NT2/D1 (cell line): ENCODE measurements around the gene DNAH8.
A peak's percentile ranks its signal among the peaks of the same experiment; 100 is the strongest.

ENCODE experiments used
- DNase-seq: peaks from one replicate; pipeline ENCODE4 v3.0.0-alpha.2; 2011; ENCODE audit warnings: low read depth, low spot score
- H3K27me3 ChIP-seq: 2 replicates; pipeline ENCODE4 v1.6.0; 2011; ENCODE audit warnings: mild to moderate bottlenecking; ENCODE audit not compliant: insufficient read length, insufficient read depth
- H3K36me3 ChIP-seq: 2 replicates; pipeline ENCODE4 v1.6.1; 2011; ENCODE audit warnings: mild to moderate bottlenecking, low read length, mixed read lengths; ENCODE audit not compliant: insufficient read depth, insufficient read length
- H3K4me1 ChIP-seq: 2 replicates; pipeline ENCODE4 v1.5.1; 2011; ENCODE audit not compliant: insufficient read depth, insufficient read length
- H3K4me3 ChIP-seq: 2 replicates; pipeline ENCODE4 v1.5.1; 2011; ENCODE audit warnings: low read depth; ENCODE audit not compliant: insufficient read length
- H3K9ac ChIP-seq: 2 replicates; pipeline ENCODE4 v1.6.0; 2011; ENCODE audit warnings: low read depth; ENCODE audit not compliant: insufficient read length
- H3K9me3 ChIP-seq: 2 replicates; pipeline ENCODE4 v1.5.1; 2011; ENCODE audit warnings: mild to moderate bottlenecking, low read length; ENCODE audit not compliant: insufficient read depth
- SUZ12 ChIP-seq: IDR thresholded peaks from 2 replicates; pipeline ENCODE4 v1.6.1; 2011; ENCODE audit not compliant: insufficient read length, insufficient read depth; ENCODE audit errors: extremely low read depth
- YY1 ChIP-seq: IDR thresholded peaks from 2 replicates; pipeline ENCODE4 v1.6.1; 2011; ENCODE audit not compliant: insufficient read length, insufficient read depth
- ZNF274 ChIP-seq: IDR thresholded peaks from 2 replicates; pipeline ENCODE4 v1.6.1; 2011; ENCODE audit warnings: mild to moderate bottlenecking, low read depth, low read length

DNAH8 gene

DNA sequence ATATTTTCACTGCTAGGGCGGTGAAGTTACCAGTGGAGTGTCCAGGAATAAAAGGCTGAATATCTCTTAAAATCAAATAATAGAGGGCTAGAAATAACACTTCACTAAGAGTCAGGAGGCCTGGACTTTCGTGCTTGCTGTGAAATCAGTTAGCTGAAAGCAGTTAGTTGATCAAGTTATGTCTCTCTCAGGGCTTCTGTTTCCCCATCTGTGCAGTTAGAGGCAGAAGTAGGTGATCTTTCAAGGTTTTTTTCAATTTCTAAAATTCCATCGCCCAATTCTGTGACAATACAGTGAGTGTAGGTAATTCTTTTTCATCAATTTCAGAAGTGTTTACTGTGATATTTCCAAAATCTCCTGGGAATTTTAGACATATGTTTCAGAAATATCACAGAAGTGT, 260.9 kb downstream of the DNAH8 start:
- Histone ChIP-seq H3K36me3 (no peaks in the 10 kb centered on the region), H3K9me3 (no peaks in the 10 kb centered on the region), H3K4me1 (no peaks in the 10 kb centered on the region), H3K27me3 (no peaks in the 10 kb centered on the region), H3K9ac (no peak overlapping the region), H3K4me3 (no peak overlapping the region)
- no peak for DNase-seq
- TF ChIP-seq ZNF274, result no peak

- Histone ChIP-seq H3K36me3 (no peaks in the 10 kb centered on the region), H3K4me1 (no peaks in the 10 kb centered on the region), H3K27me3 (no peaks in the 10 kb centered on the region), H3K9me3 (no peaks in the 10 kb centered on the region), H3K4me3 (no peak overlapping the region), H3K9ac (no peak overlapping the region)
- TF ChIP-seq YY1, result no peak
- no peak for TF ChIP-seq SUZ12
- no peak for TF ChIP-seq ZNF274
- DNase-seq, result no peak
Measured at GRCh38 chr6:38976801-38977500, 261.8 kb downstream of the DNAH8 start.

- Histone ChIP-seq H3K9ac (no peak overlapping the region), H3K27me3 (no peaks in the 10 kb centered on the region), H3K9me3 (no peaks in the 10 kb centered on the region), H3K4me3 (no peak overlapping the region), H3K4me1 (no peaks in the 10 kb centered on the region), H3K36me3 (no peaks in the 10 kb centered on the region)
- TF ChIP-seq SUZ12 (no peak), ZNF274 (no peak), YY1 (no peak)
- no peak for DNase-seq
Measured at GRCh38 chr6:38978139-38978704, 263.1 kb downstream of the DNAH8 start.

DNA sequence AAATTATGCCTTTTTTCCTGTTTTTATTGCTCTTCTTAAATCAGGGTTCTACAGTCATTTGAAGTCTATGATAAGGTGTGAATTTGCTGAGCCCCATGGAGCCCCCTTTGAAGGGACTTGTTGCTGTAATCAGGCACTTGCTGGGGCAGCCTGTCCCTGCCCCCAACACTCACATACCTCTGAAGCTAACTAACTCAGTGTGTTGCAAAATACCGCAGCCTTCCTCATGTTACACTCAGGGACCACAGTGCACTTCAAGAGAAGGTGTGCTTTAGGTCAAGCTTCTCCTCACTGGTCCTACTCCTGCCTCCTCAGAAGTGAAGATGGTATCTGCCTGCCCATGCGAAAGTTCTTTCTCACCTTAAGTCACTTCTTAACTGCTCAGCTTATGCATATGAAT, 267.4 kb downstream of the DNAH8 start:
- TF ChIP-seq SUZ12 (no peak), YY1 (no peak), ZNF274 (no peak)
- H3K9ac ChIP-seq, result no peak overlapping the region
- H3K4me3 ChIP-seq, result no peak overlapping the region
- no peaks in the 10 kb centered on the region for H3K36me3 ChIP-seq
- no peaks in the 10 kb centered on the region for H3K27me3 ChIP-seq
- DNase-seq, result peak; percentile 18
- H3K4me1 ChIP-seq, result no peaks in the 10 kb centered on the region
- no peaks in the 10 kb centered on the region for H3K9me3 ChIP-seq

- Histone ChIP-seq H3K9ac (no peak overlapping the region), H3K36me3 (no peaks in the 10 kb centered on the region), H3K4me1 (no peaks in the 10 kb centered on the region), H3K4me3 (no peak overlapping the region), H3K9me3 (no peaks in the 10 kb centered on the region), H3K27me3 (no peaks in the 10 kb centered on the region)
- DNase-seq, result peak; percentile 5
- no peak for TF ChIP-seq ZNF274
- TF ChIP-seq YY1, result no peak
- TF ChIP-seq SUZ12, result no peak
Measured at GRCh38 chr6:38984723-38985122, 269.6 kb downstream of the DNAH8 start.

- Histone ChIP-seq H3K36me3 (no peaks in the 10 kb centered on the region), H3K9me3 (no peaks in the 10 kb centered on the region), H3K4me1 (no peaks in the 10 kb centered on the region), H3K27me3 (no peaks in the 10 kb centered on the region), H3K4me3 (no peak overlapping the region), H3K9ac (no peak overlapping the region)
- TF ChIP-seq ZNF274 (no peak), SUZ12 (no peak), YY1 (no peak)
- no peak for DNase-seq
Measured at GRCh38 chr6:38985839-38986238, 270.7 kb downstream of the DNAH8 start.

GRCh38 chr6:38987503-38987902, 272.4 kb downstream of the DNAH8 start:
- Histone ChIP-seq H3K4me3 (no peak overlapping the region), H3K36me3 (no peaks in the 10 kb centered on the region), H3K9ac (no peak overlapping the region), H3K27me3 (no peaks in the 10 kb centered on the region), H3K9me3 (no peaks in the 10 kb centered on the region), H3K4me1 (no peaks in the 10 kb centered on the region)
- no peak for DNase-seq
- TF ChIP-seq YY1 (no peak), ZNF274 (no peak), SUZ12 (no peak)

GRCh38 chr6:38988736-38989449, 273.8 kb downstream of the DNAH8 start:
- no peaks in the 10 kb centered on the region for H3K9me3 ChIP-seq
- no peaks in the 10 kb centered on the region for H3K4me1 ChIP-seq
- no peaks in the 10 kb centered on the region for H3K27me3 ChIP-seq
- H3K9ac ChIP-seq, result no peak overlapping the region
- no peaks in the 10 kb centered on the region for H3K36me3 ChIP-seq
- no peak overlapping the region for H3K4me3 ChIP-seq
- no peak for TF ChIP-seq SUZ12
- no peak for TF ChIP-seq YY1
- TF ChIP-seq ZNF274, result no peak
- DNase-seq, result no peak
